Right hindlimb (tissue), 1 donor: ENCODE results near the gene AHCYL2.
A peak's percentile ranks its signal among the peaks of the same experiment; 100 is the strongest.

Experiments used
- DNase-seq: peaks from one replicate; pipeline ENCODE4 v3.0.0-alpha.2; 2018

The AHCYL2 gene

DNA sequence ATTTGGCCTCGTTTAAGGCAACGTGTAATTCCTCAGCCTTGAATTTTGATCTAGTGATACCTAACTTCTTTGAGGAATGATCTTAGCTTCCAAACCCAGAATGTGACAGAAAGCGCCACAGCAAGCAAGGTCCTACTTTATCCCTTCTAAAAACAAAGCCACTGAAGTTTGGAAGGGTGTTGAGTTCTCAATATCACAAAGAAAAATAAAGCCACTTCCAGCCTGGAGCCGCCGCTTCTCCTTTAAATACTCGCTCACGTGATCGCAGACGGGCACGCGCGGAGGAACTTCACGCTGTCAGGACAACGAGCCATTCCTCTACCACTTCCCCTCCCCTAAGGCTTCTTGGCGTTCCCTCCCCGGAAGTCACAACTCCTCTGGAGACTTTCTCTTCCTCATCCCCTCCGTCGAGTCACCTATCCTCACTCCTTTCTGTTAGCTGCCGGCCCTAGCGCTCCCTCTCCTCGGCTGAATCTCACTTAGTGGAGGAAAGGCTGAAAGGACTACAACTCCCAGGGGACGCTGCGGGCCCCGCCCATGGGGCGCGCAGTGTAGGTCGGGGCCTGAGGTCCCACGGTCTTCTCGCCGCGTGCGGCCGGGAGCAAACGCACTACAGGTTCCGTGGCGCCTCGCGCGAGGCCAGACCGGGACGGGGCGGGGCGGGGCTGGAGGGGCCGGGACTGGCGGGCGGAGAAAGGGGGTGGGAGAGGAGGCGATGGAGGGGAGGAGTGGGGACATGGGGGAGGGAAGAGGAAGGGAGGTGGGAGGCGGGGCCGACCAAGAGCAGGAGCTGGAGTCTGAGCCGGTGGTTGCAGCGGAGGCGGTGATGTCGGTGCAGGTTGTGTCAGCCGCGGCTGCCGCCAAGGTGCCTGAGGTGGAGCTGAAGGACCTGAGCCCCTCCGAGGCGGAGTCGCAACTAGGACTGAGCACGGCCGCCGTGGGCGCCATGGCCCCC, at the start of gene AHCYL2:
AHCYL2 (plus strand) TSS at position 780 of the 955 bp plus-strand sequence.
- peak; percentile 99 for DNase-seq

DNA sequence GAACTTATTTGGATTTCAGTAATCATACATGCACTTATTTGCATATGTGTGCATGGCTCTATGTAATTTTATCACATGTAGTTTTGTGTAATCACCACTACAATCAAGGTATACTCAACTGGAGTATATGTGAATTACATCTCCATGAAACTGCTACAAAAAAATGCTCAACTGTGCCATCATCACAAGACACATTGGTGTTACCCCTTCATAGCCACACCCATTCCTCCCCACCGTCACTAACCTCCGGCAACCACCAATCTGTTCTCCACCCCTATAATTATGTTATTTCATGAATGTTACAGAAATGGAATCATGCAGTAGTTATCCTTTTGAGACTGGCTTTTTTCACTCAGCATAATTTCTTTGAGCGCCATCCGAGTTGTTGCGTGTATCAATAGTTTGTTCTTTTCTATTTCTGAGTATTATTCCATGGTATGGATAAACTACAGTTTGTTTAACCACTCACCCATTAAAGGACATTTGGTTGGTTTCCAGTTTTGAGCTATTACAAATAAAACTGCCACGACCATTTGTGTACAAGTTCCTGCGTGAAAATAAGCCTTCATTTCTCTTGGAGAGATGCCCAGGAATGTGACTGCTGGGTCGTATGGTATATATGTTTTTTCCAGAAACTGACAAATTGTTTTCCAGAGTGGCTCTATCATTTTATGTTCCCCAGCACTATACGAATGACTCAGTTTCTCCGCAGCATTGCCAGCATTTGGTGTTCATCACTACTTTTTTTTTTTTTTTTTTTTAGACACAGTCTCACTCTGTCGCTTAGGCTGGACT, 47.7 kb upstream of the AHCYL2 start:
- DNase-seq: no peak

DNA sequence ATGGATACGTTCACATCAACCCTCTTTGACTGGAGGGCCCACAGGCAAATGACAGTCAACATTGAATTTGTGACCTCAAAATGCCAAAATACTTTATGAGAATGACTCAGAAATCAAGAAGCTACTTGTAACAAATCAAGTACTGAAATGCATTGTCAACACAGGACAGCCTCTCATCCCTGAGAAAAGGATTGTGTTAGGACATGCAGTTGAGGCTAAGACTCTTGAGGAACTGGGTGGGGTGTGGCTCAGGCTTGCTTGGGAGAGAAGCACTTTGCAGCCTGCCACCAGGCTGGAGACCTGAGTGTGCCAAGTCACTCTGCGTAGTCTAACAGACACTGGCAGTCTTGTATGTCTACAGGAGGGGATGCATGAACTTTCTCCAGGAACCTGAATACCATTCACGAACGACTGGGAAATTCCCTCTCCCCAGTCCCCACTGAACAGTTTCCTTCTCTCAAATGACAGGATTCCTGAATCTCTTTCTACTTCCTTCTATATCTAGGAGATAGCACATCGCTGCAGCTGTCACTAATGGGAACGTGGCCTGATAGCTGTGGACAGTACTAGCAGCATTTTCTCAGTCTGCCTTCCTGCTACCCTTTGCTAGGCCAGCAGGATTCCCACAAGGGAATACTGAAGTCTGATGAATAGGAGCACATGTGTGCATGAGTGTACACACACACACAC, 39.7 kb upstream of the AHCYL2 start:
- DNase-seq: no peak

DNA sequence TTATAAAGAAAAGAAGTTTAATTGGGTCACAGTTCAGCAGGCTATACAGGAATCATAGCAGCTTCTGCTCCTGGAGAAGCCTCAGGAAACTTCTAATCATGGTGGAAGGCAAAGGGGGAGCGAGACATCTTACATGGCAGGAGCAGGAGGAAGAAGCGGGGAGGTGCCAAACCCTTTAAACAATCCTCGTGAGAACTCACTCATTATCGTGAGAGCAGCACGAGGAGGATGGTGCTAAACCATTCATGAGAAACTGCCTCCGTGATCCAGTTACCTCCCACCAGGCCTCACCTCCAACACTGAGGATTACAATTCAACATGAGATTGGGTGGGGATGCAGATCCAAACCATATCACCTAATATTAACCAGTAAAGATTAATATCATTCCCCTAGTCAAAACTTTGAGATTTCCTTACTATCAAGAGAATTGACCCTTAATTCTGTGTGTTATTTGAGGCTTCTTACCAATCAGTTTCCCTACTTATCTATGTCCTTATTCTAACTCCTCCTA, 38.0 kb upstream of the AHCYL2 start:
- DNase-seq: no peak

DNA sequence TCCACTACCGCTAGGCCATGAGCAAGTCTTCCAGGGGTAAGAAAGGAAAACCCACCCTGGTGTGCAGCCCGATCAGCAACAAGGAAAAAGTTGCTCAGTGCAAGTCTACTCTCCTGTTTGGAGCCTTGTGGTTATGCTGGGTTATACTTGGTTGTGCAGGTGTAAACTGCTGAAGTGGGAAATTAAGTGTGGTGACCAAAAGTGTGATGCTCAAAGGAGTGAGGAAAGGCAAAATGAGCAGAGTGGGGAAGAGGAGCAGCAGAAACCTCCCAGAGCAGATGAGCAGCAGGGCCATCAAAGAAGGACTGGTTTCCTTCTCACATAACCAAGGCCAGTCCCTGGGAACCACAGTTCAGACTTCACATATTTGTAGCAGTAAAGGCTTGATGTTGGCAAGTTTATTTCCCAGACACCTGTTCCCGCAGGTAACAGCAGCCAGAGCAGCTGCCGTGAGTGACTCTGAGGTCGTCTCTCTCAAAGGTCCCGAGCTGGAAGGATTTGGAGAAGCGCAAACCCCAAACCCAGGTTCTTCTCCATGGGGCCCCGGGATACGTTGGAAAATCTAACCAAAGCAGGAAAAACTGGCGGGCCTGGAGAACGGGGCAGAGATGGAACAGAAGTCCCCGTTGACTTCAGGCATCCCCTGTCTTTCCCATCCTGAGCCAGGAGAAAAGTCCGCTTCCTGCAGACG, 37.0 kb upstream of the AHCYL2 start:
- DNase-seq: no peak

DNA sequence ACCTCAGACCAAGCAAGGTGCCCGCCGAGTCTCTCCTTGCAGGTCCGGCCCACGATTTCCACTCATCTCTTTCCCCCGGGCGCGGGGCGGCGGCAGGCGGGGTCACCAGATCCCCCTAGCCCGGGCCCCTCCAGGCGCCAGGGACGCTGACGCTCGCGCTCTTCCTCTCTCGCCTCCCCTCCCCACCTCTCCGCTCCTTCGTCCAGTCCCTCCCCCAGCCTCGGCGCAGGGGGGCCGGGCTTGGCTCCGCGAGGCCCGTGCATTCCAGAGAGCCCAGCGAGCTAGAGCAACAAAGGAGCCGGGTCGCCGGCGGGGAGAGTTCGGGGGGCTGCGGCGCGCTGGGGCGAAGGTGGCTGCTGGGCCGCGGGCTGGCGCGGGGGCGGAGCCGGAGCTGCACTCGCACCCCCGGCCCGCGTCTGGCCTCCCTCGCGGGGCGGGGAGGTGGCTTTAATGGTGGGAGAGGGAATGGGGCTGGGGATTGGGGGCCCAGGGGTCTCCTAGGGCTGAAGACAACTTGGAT, 36.4 kb upstream of the AHCYL2 start, which contains the start of gene SMO:
SMO (plus strand) TSS at position 262 of the 520 bp plus-strand sequence. CDS start 519 bp downstream, outside the sequence.
- peak; percentile 95 for DNase-seq

DNA sequence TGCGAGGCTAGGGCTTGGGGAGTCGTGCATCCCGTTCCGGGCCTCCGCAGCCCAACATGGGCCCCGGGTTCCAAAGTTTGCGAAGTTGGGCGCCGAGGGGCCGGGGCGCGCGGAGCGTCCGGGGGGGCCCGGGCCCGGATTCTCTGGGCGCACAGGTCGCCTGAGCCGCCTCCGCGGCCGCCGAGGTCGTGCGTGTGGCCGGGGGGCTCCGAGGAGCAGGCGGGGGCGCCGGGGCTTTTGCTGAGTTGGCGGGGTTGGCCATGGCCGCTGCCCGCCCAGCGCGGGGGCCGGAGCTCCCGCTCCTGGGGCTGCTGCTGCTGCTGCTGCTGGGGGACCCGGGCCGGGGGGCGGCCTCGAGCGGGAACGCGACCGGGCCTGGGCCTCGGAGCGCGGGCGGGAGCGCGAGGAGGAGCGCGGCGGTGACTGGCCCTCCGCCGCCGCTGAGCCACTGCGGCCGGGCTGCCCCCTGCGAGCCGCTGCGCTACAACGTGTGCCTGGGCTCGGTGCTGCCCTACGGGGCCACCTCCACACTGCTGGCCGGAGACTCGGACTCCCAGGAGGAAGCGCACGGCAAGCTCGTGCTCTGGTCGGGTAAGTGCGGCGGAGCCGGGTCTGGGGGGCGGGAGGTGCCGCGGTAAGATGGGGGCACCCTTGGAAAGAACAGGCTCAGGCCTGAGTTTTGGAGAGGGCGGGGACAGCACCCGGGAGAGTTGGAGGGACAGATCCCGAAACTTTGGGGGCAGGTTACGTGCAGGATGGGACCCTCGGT, 35.8 kb upstream of the AHCYL2 start:
- peak; percentile 59 for DNase-seq

DNA sequence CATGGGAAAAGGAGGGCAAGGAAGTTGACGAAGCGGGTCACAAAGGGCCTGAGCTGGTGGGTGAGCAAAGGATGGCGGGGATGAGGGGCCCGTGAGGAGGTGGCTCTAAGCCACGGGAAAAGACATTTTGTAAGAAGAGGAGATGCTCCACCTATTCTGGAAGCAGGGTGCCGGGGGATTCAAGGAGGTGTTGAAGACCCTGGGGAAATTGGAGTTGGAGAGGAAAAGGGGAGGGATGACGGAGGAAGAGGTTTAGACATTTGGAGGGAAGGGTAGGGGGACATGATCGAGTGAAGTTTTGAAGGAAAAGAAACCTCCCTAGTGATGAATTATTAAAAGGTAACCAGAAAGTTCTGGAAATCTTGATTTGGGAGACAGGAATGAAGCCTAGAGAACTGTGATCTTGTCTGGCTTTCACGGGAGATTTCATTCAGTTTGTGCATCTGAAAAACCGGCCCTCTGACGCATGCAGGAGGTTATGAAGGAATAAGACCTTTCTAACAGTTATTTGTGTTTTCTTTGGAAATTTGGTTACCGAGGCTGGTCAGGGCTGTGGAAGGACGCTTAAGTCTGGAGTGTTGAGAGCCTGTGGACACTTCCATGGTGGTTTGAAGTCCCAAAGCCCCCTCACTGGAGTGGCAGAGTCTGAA, 35.0 kb upstream of the AHCYL2 start:
- DNase-seq: no peak

- DNase-seq: no peak
Measured at GRCh38 chr7:129191272-129191671, 33.6 kb upstream of the AHCYL2 start.

DNA sequence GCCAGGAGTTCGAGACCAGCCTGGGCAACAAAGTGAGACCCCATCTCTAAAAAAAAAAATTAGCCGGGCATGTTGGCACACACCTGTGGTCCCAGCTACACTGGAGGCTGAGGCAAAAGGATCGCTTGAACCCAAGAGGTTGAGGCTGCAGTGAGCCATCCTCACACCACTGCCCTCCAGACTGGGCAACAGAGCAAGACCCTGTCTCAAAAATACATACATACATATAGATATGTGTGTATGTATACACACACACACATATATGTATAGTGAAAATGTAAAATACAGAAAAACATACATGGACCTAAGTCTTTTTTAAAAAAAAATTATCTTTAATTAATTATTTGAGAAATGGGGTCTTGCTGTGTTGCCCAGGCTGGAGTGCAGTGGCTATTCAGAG, 30.9 kb upstream of the AHCYL2 start:
- DNase-seq: no peak

DNA sequence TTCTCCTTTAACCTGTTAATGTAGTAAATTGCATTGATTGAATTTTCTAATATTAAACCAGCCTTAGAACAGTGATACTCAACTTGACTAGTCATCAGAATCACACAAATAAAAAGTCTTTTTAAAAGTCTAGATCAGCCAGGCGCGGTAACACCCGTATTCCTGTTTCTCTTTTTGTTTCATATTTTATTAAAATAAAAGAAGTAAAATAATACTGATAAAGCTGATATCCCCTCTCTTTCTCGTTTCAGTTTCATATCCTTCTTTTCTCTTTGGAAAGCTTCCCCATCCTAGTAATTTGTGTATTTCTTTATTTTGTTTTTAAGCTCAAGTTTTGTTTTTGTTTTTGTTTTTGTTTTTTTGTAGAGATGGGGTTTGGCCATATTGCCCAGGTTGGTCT, 27.1 kb upstream of the AHCYL2 start:
- no peak for DNase-seq

DNA sequence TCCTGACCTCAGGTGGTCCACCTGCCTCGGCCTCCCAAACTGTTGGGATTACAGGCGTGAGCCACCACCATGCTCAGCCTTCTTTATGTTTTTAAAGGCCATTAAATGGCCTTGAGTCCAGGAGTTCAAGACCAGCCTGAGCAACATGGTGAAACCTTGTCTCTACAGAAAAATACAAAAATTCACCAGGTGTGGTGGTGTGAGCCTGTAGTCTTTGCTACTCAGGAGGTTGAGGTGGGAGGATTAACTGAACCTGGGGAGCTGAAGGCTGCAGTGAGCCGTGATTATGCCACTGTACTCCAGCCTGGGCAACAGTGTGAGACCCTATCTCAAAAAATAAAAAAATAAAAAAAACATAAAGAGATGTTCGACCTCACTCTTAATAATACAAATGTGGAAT, 25.4 kb upstream of the AHCYL2 start:
- DNase-seq: no peak

DNA sequence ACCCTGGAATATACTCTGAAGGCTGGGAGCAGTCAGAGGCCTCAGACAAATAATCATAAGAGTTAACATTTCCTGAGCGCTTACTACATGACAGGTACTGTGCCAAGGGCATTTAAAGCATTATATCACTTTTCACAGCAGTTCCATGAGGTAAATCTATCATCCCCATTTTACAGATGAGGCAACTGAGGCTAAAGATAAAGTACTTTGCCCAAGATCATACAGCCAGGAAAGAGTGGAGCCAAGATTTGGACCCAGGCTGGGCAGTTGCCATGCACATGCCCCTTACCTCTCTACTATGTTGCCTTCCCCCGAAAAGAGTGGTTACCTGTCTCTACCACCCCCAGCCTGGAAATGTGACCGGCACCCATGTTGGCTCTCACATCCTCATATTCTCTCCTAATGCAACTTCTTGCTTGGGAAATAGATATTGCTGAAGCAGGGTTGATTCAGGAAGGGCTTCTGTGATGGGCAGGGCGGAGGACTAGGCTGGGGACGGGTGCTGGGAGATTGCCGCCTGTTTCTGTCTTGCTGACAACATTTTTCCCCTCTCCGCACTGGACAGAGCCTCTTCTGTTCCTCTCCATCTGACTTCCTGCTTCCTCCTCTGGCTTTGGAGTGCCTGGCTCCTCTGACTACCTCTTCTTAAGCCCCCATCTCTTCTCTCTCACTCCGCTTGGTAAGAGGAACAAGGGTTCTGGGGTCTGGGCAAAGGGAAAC, 22.6 kb upstream of the AHCYL2 start:
- DNase-seq: no peak

DNA sequence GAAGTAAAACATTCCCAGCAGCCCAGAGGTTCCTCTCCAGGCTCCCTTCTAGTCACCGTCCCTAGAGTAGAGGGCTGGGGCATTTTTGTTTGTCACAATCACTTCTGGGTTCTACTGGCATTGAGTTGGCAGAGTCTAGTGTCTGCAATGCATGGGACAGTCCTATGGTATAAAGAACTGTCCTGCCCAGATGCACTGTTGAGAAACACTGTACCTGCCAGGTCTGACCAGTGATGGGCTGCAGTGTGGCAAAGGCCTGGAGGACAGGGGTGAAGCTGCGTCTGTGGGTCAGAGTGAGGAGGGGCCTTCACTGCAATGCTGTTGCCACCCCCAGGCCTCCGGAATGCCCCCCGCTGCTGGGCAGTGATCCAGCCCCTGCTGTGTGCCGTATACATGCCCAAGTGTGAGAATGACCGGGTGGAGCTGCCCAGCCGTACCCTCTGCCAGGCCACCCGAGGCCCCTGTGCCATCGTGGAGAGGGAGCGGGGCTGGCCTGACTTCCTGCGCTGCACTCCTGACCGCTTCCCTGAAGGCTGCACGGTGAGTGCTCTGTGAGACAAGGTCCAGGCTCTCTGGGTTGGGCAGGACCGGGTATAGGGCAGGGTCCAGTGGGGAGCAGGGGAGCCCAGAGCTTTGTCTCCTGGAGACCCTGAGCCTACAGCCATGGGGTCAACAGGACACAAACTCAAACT, 21.6 kb upstream of the AHCYL2 start:
- no peak for DNase-seq

DNA sequence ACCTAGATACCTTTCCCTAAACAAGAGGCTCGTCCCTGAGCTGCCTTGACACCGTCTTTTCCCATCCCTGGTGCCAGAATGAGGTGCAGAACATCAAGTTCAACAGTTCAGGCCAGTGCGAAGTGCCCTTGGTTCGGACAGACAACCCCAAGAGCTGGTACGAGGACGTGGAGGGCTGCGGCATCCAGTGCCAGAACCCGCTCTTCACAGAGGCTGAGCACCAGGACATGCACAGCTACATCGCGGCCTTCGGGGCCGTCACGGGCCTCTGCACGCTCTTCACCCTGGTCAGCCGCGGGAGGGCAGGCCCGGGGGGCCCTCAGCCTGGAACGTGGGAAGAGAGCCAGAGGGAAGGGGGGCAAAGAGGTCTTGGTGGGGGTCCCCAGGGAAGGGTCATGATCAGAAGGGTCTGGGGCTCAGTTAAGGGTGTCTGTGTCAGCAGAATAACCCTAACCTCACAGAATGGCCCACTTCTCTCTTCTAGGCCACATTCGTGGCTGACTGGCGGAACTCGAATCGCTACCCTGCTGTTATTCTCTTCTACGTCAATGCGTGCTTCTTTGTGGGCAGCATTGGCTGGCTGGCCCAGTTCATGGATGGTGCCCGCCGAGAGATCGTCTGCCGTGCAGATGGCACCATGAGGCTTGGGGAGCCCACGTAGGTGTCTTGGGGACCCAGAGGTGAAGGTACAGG, 19.6 kb upstream of the AHCYL2 start:
- no peak for DNase-seq

DNA sequence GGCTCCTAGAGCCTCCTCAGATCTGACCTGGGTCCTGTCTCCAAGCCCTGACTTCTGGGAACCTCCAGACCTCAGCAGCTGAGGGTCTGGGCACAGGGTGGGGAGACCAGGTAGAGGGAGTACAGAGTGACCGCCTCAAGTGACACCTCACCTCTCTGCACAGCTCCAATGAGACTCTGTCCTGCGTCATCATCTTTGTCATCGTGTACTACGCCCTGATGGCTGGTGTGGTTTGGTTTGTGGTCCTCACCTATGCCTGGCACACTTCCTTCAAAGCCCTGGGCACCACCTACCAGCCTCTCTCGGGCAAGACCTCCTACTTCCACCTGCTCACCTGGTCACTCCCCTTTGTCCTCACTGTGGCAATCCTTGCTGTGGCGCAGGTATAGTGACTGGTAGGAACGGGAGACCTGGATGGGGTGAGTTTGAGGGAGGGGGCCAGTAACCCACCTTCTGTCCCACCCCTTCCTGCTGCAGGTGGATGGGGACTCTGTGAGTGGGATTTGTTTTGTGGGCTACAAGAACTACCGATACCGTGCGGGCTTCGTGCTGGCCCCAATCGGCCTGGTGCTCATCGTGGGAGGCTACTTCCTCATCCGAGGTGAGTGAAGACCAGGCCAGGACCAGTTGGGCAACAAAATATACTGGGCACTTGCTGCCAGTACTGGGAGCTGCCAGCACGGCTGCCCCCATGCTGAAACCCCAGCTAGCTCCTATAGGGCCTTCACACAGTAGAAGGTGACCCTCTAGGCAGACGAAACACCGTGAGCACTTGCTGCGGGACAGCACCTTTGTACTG, 18.6 kb upstream of the AHCYL2 start:
- no peak for DNase-seq

- no peak for DNase-seq
Measured at GRCh38 chr7:129208667-129209066, 16.2 kb upstream of the AHCYL2 start.
